GM18517 (cell line): ENCODE data around the gene GRK5.
"Not testable (repeated sequence)": the region's sequence is repeated elsewhere in the genome, so short reads cannot be mapped to it uniquely, and the experiment has no call there.

ENCODE experiments used
- ATAC-seq: cut with Tn5 transposase; IDR thresholded peaks from one replicate; pipeline ENCODE4 v1.9.1; 2021; ENCODE audit warnings: mild to moderate bottlenecking, moderate library complexity; ENCODE audit not compliant: unreplicated experiment

GRK5 gene

DNA sequence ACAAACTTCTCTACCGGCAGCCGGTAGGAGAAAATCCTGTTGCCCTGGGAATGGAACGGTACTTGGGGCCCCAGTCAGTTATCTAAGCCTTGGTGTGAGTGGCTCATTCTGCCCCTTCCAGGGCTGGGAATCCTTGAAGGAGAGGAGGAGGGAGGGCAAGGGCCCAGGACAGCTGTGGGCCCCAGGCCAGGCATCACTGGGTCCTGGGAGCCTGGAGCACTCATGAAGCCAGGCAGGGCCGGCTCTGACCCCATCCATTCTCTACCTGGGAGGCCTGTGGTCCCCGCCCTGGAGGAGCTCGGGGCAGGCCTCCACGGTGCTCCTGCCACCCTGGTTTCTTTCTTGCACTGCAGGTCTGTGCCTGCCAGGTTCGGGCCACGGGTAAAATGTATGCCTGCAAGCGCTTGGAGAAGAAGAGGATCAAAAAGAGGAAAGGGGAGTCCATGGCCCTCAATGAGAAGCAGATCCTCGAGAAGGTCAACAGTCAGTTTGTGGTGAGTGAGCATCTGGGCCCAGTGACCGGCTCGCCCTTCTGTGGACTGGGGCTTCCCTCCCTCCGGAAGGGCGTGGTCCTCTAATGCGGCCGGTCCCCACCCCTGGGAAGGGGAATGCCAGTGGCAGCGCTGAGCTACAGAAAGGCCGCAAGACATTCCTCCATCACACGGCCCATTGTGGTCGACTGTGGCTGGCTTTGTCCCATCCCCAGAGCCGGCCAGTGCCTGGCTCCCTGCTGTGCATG lies 223.8 kb downstream of the GRK5 start:
- no peak for ATAC-seq

DNA sequence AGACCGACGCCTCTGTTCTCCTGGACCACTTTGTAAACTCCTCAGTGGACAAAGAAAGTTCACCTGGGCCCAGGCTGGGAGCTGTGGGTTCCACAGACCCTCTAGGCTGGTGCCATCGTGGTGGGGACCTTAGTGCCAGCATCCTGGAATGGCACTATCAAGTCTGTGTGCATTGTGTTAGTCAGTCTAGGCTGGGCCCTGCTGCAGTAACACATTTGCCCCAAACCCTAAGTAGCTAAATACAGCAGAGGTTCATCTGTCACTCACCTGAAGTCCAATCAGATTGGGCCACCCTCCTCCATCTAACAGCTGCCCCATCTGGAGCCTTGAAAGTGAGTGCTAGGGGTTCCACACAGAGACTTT lies 224.4 kb downstream of the GRK5 start:
- no peak for ATAC-seq

DNA sequence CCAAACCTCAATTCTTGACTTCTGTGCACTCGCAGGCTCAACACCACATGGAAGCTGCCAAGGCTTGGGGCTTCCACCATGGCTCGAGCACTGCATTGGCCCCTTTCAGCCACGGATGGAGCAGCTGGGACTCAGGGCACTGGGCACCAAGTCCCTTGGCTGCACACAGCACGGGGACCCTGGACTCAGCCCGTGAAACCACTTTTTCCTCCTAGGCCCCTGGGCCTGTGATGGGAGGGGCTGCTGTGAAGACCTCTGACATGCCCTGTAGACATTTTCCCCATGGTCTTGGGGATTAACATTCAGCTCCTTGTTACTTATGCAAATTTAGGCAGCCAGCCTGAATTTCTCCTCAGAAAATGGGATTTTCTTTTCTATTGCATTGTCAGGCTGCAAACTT lies 227.6 kb downstream of the GRK5 start:
- ATAC-seq: not testable (repeated sequence)

GRCh38 chr10:119438717-119439116 lies 231.3 kb downstream of the GRK5 start:
- no peak for ATAC-seq

- ATAC-seq: no peak
Measured at GRCh38 chr10:119439922-119440321, 232.6 kb downstream of the GRK5 start.

- ATAC-seq: no peak
Measured at GRCh38 chr10:119441151-119441821, 233.9 kb downstream of the GRK5 start.

DNA sequence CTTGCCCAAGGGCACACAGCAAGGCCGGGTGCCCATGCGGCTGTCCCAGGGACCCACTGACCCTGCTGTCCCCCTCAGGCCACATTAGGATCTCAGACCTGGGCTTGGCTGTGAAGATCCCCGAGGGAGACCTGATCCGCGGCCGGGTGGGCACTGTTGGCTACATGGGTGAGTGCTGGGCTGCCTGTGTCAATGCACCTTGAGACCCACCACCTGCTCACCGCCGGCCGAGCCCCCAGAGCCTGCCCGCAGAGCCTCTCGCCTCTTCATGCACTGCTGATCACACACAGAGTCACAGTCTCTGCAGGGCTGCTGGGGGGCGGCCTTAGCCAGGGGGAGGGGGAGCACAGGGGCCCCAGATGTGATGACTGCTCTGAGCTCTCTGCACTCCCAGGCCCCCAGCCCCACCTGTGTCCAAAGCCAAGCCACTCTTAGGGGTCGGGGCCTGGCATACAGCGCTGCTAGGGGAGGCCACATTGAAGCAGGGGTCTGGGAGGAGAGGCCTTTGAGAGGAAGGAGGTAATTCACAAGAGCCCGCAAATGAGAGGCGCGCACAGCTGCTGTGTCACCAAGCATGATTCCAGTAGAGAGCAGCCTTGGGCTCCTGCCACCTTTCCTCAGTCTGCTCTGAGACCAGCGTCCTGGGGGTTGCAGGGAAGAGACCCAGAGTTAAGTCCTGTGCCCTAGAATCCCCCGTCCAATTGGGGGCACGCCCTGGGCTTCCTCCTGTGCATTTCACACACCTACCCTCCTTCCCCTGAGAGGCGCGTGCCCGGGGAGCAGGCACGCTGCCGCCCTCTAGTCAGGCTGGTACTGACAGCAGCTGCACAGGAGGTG lies 234.8 kb downstream of the GRK5 start:
- no peak for ATAC-seq

DNA sequence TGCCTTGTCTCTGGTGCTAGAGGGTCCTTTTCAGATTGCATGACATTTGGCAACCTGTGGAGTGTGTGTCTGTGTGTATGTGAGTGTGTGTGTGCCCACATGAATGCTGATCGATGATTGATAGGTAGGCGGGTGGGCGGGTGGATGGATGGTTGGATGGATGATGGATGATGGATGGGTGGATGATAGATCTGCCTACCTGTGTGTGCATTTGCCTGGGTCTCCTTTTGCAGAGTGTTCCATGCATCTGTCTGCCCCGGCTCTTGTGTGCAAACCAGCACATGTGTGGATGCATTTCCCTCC lies 235.3 kb downstream of the GRK5 start:
- ATAC-seq: no peak

GRCh38 chr10:119443441-119443840 lies 236.1 kb downstream of the GRK5 start:
- no peak for ATAC-seq

DNA sequence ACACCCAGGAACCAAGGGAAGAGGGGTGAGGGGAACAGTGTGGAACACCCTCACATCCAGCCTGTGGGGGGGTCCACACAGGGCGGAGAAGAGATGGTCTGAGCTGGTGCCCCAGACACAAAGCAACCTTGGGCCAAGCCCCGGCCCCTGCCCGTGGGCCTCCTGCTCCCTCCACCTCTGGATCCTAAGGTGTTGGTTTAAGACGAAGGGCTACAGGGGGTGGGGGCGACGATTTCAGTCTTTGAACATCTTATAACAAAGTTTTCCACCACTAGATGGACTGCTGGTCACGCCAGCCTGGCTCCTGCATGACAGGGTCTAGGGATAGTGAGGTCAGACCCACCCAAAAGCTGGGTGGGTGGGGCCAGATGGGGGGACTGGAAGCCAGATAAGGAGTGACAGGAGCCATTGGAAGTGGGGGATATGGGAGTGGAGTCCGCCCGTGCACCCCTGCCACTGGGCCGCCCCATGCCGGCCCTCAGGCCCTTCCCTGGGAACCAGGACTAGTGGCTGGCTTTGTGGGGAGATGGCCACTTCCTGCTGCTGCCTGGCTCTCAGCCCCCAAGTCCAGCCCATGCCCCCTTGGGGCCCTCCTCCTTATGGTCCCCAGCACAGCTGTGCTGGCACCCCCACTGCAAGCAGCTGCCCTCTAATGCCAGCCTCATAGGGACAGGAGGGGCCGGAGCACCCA lies 236.7 kb downstream of the GRK5 start:
- ATAC-seq: no peak

DNA sequence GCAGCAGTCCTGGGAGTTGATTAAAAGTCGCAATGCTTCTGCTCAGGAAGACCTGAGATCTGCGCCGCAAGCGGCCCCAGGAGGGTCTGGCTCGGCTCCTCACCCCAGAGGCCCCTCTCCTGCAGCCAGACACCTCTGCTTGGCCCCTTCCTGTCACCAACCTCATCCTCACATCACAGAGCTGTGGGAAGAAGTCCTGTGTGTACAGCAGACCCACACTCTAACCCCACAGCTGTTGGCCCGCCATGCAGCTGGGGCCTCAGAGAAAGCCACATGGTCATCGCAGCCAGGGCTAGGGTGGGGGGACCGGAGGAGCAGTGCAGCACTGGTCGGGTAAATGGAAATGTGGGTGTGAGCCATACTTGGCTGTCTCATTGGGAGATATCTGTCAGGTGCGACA lies 237.5 kb downstream of the GRK5 start:
- no peak for ATAC-seq

- no peak for ATAC-seq
Measured at GRCh38 chr10:119445311-119445934, 238.1 kb downstream of the GRK5 start.

GRCh38 chr10:119445935-119446317 lies 238.6 kb downstream of the GRK5 start:
- ATAC-seq: no peak

DNA sequence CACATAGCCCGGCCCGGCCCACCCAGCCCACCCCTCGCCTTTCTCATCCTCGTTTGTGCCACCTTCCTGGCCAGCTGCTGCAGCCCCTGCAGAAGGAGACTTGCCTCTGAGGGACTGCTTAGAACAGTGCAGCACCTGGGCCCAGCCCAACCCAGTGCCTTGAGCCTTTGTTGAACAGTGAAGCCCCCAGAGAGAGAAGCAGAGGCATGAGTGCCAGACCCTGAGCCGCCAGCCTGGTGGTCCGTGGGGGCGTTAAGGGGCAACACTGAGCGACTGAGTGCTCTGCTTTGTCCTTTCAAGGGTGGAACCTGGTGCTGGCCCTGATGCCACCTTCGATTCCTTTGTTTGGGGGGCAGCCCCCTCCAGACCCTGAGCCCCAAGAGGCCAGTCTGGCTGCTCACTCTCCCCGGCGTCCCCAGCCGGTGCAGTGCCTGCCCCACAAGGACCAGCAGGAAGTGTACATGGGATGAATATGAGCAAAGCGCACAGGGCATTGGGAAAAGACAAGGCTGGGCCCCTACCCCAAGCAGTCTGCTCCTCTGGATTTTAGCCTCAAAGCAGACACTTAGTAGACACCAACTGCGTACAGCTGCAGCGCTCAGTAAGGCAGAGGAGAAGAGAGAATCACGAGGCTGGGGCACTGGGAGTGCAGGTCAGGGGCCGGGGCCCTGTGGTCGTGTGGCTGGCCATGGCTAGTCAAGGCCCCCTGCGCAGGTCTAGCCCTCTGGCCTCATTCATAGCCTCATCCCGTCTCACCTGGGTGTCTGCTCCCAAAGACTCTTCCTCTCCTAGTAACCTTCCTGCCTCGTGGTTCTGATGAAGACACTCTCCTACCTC lies 239.3 kb downstream of the GRK5 start:
- no peak for ATAC-seq

DNA sequence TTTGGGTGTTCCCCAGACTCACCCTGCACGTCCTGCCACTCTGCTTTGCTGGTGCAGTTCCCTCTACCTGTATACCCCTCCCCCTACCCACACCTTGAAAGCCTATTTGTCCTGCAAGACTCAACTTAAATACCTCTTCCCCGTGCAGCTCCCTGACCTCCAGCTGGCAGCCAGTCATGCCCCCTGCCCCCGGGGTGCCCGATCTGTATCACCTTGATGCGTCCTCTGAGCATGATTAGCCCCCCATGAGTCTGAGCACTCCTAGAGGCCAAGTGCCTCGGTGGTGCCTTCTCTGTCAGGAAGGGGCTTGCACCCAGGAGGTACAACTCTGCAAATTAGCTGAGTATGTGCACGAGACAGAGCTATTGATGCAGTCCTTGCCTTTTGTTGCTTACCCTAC lies 240.1 kb downstream of the GRK5 start:
- no peak for ATAC-seq

GRCh38 chr10:119447823-119448546 lies 240.6 kb downstream of the GRK5 start:
- no peak for ATAC-seq

GRCh38 chr10:119448628-119449584 lies 241.5 kb downstream of the GRK5 start:
- ATAC-seq: no peak

DNA sequence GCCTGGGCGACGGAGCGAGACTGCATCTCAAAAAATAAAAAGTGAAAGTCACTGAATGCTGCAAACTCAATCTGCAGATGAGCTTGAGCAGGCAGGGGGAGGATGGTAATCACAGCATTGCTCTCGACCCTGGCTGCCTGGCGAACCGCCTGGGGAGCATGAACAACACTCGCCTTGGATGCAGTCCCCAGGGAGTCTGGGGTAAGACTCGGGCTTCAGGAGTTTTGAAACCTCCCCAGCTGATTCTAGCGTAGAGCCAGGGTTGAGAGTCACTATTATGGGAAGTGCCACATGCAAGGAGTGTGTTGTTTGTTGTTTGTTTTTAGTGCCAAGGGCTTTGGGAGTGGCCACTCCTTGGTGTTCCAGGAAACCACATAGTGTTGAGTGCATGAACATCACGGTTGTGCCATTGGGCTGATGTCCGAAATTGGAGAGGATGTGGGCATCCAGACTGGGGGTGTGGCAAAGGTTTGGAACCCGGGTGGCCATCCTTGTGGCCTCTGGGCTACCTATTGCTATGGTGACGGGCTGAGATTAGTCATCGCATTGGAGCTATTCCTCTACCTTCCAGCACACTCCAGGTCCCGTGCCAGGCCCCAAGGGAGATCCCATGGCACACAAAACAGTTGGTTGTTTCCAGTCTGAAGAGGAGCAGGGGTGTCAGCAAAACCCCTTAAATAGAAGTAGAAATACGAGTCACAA lies 242.5 kb downstream of the GRK5 start:
- no peak for ATAC-seq
